GM12878 (cell line): ENCODE results near the gene TEX22. TPM values are rescaled to one million over a fixed set of nuclear protein-coding genes. Genes with fewer than 3 reads are reported as not detected.

Experiments
- ATAC-seq: fragments of 200-7000 bp; cut with Tn5 transposase; 3 replicates; pipeline ENCODE4 v1.9.1; 2020; ENCODE audit warnings: mild to moderate bottlenecking, moderate library complexity
- BruUV-seq: library from RNA; stranded (reverse); fragments of 400-500 nt; replicated peaks from 2 replicates; lab custom pipeline; 2021; lab: Mats Ljungman, UMichigan
- CTCF ChIA-PET: fragments of 300-600 bp; sonication (Branson Sonifier 250); formaldehyde crosslinking; extraction: SDS; loops from one replicate; lab custom pipeline; 2021; ENCODE audit warnings: inconsistent platforms; lab: Yijun Ruan, JAX
- POLR2A ChIA-PET: fragments of 350-600 bp; formaldehyde crosslinking; extraction: SDS; loops from one replicate; lab custom pipeline; 2021; ENCODE audit warnings: inconsistent platforms; lab: Charles Lee
- RAD21 ChIA-PET: fragments of 300-600 bp; sonication (Branson Sonifier 250); formaldehyde crosslinking; loops from one replicate; lab custom pipeline; 2023; ENCODE audit warnings: antibody characterized with exemption; ENCODE audit not compliant: unreplicated experiment; lab: Charles Lee
- SMC1A ChIA-PET: fragments of 300-600 bp; sonication (Branson Sonifier 250); formaldehyde crosslinking; loops from one replicate; lab custom pipeline; 2023; ENCODE audit not compliant: unreplicated experiment, uncharacterized antibody; lab: Charles Lee
- DNase-seq: peaks from one replicate; pipeline ENCODE4 v3.0.0-alpha.2; 2011; ENCODE audit warnings: low read depth, low spot score
- FAIRE-seq: peaks from 3 replicates; lab custom pipeline; 2011; peaks lifted over from hg19 to GRCh38; lab: Jason Lieb, UNC
- H2AFZ ChIP-seq: 2 replicates; pipeline ENCODE4 v1.6.0; 2011; ENCODE audit warnings: low read depth, low read length, control low read depth; ENCODE audit not compliant: control insufficient read depth
- H3K27ac ChIP-seq: 2 replicates; pipeline ENCODE4 v1.5.1; 2011; ENCODE audit warnings: control low read depth; ENCODE audit not compliant: control insufficient read depth, insufficient read depth
- H3K27me3 ChIP-seq, 2 experiments: replicated peaks in 1 of 2; 2 replicates each; pipeline versions ENCODE4 v1.6.0 to v1.6.1; 2011; ENCODE audit warnings: low read length in 1 of 2; ENCODE audit not compliant: control insufficient read depth in 2 of 2, insufficient read depth in 2 of 2
- H3K36me3 ChIP-seq, 2 experiments: 2 replicates each; pipeline ENCODE4 v1.5.1; 2011; ENCODE audit warnings: low read length in 1 of 2; ENCODE audit not compliant: control insufficient read depth in 2 of 2, insufficient read depth in 2 of 2
- H3K4me1 ChIP-seq: 2 replicates; pipeline ENCODE4 v1.6.1; 2011; ENCODE audit warnings: mild to moderate bottlenecking, low read length, moderate library complexity, mixed read lengths; ENCODE audit not compliant: control insufficient read depth, insufficient read depth
- H3K4me2 ChIP-seq: 2 replicates; pipeline ENCODE4 v1.6.0; 2011; ENCODE audit warnings: control low read depth; ENCODE audit not compliant: control insufficient read depth, insufficient read depth
- H3K4me3 ChIP-seq: fragments of 200-600 bp; sonication (generic); 2 replicates; pipeline ENCODE4 v1.5.1; 2016
- H3K79me2 ChIP-seq: 2 replicates; pipeline ENCODE4 v1.6.0; 2011; ENCODE audit warnings: low read length; ENCODE audit not compliant: control insufficient read depth, insufficient read depth
- H3K9ac ChIP-seq: 2 replicates; pipeline ENCODE4 v1.8.0; 2011; ENCODE audit warnings: low read length, control low read depth, mixed read lengths; ENCODE audit not compliant: control insufficient read depth, insufficient read depth
- H3K9me3 ChIP-seq: replicated peaks from 3 replicates; pipeline ENCODE4 v1.5.1; 2011; ENCODE audit warnings: mild to moderate bottlenecking, low read length; ENCODE audit not compliant: control insufficient read depth, insufficient read depth
- H4K20me1 ChIP-seq: 2 replicates; pipeline ENCODE4 v1.6.0; 2011; ENCODE audit not compliant: control insufficient read depth, insufficient read depth
- CBFB ChIP-seq: IDR thresholded peaks from 2 replicates; pipeline ENCODE4 v1.6.1; 2016; ENCODE audit warnings: antibody characterized with exemption, low read depth
- CREB1 ChIP-seq: IDR thresholded peaks from 2 replicates; pipeline ENCODE4 v1.6.1; 2012; ENCODE audit warnings: low read depth, mild to moderate bottlenecking, inconsistent platforms
- IRF4 ChIP-seq: IDR thresholded peaks from 2 replicates; pipeline ENCODE4 v1.6.1; 2011; ENCODE audit warnings: low read depth, low read length
- JUNB ChIP-seq: IDR thresholded peaks from 2 replicates; pipeline ENCODE4 v1.6.1; 2016; ENCODE audit warnings: antibody characterized with exemption, mild to moderate bottlenecking
- NFYA ChIP-seq: IDR thresholded peaks from 2 replicates; pipeline ENCODE4 v1.6.1; 2011; ENCODE audit warnings: low read depth, mild to moderate bottlenecking, low read length, improper control_type of control experiment, borderline replicate concordance
- ZBED1 ChIP-seq: IDR thresholded peaks from 2 replicates; pipeline ENCODE4 v1.6.1; 2016; ENCODE audit warnings: borderline replicate concordance
- WGBS: methylation state at CpG from one replicate; pipeline ENCODE4 v1.1.6; 2016; ENCODE audit warnings: low lambda C conversion rate; ENCODE audit not compliant: insufficient replicate concordance, insufficient coverage; ENCODE audit errors: missing lambda C conversion rate; 5-methylcytosine and 5-hydroxymethylcytosine counted together
- in situ Hi-C: fragments of 300-500 bp; cut with MboI; formaldehyde crosslinking; loops from 9 replicates; pipeline ENCODE4 v1.14.3; 2018; ENCODE audit warnings: mixed read lengths
- intact Hi-C: fragments of 100-400 bp; cut with micrococcal nuclease; formaldehyde crosslinking; loops from one replicate; pipeline ENCODE4 v1.14.2; 2022; ENCODE audit not compliant: unreplicated experiment
- polyA plus RNA-seq, 11 experiments: library from polyadenylated mRNA; depleted of rRNA in 4 of 11; unstranded in 6 of 11; stranded (reverse) in 5 of 11; fragments of >200 nt; fragmentation: Nextera tagmentation in 4 of 11; fragmentation: Illumina TruSeq in 1 of 11; extraction: Ambion mirVana in 4 of 11; extraction: Trizol in 1 of 11; gene quantifications; 1 replicate in 1 of 11; 2 replicates in 10 of 11; pipeline versions ENCODE4 v1.2.1 to v1.2.3, GENCODE V29; 2011 to 2016; ENCODE audit warnings: inconsistent platforms in 2 of 11, missing spikeins in 2 of 11, low read depth in 1 of 11
- total RNA-seq, 4 experiments: library from RNA; depleted of rRNA in 3 of 4; stranded (reverse); fragments of >200 nt in 3 of 4; fragmentation: Illumina TruSeq in 1 of 4; extraction: Trizol in 1 of 4; gene quantifications; 2 replicates each; pipeline versions ENCODE4 v1.2.1 to v1.2.3, GENCODE V29; 2013 to 2021
- TF ChIP-seq, protein P1 (sequence below): IDR thresholded peaks from 2 replicates; pipeline ENCODE4 v1.6.1; 2011; ENCODE audit warnings: low read depth, low read length, improper control_type of control experiment, borderline replicate concordance

The TEX22 gene
- total and polyA plus RNA-seq, 10 of the 15 experiments (the other 5 are each of a cell fraction or from before 2014, with no cell fraction given): 0.02 to 4.0 (median 0.63) TPM; not detected in 1

DNA sequence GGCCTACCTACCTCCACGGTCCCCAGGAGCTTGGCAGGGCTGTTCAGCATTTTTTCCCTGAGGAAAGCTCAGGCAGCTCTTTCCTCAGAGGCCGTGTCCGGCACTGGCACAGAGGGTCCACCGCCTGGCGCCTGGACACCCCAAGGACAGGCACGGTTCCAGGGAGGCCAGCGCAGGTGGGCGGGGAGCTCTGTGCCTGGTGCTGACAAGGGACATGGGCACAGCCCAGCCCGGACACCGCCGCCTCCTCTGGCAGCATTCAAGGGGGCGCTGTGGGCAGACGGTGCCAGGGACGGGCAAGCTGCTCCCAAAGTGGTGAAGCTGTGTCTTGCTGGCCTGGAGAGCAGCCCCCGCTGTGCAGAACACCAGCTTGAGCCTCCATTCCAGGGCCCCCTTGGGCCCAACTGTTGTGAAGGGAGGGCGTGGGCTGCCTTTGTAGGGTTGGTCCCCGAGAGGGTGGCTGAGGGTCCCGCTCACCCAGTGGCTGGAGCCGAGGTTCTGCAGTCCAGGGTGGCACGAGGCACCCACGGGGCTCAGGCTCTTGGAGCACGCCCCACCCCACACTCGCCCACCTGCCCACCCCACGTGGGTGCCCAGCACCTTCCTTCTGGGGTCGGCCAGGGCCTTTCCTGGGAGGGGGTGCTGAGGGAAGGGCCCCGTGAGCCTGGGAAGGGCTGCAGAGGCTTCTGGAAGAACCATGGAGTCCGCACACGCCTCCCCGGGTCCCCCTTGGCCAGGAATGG is 29.3 kb upstream of the TEX22 start:
- Histone ChIP-seq H3K4me3 (no peak overlapping the region), H2AFZ (no peak overlapping the region), H3K4me1 (no peaks in the 10 kb centered on the region), H3K27me3 (no peaks in the 10 kb centered on the region), H3K9me3 (no peaks in the 10 kb centered on the region), H3K36me3 (peaks cover 0 to 1% of the 10 kb centered on the region in 2 experiments; a peak in 1 of 4 replicates), H3K4me2 (no peak overlapping the region), H3K27ac (no peak overlapping the region), H3K9ac (no peak overlapping the region), H4K20me1 (no peaks in the 10 kb centered on the region; the same call in 1 of the 2 replicates), H3K79me2 (no peaks in the 10 kb centered on the region)
- ChIA-PET CTCF (interaction anchor here (2.1 kb wide), 1 partner anchor 121 kb away, joined by 8 read pairs; no protein-coding TSS in a partner anchor), POLR2A (no interaction called here), SMC1A (no interaction called here), RAD21 (no interaction called here)
- in situ Hi-C loops: no loop called here
- no TSS peak for BruUV-seq
- no peak for DNase-seq
- no peak for TF ChIP-seq CBFB
- no peak for TF ChIP-seq NFYA
- TF ChIP-seq, protein P1, sequence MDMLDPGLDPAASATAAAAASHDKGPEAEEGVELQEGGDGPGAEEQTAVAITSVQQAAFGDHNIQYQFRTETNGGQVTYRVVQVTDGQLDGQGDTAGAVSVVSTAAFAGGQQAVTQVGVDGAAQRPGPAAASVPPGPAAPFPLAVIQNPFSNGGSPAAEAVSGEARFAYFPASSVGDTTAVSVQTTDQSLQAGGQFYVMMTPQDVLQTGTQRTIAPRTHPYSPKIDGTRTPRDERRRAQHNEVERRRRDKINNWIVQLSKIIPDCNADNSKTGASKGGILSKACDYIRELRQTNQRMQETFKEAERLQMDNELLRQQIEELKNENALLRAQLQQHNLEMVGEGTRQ: no peak
- WGBS: 83% methylated on average over 27 of the region's 29 CpGs
- no peak for FAIRE-seq
- ATAC-seq: no peak
- intact Hi-C loops: no loop called here

DNA sequence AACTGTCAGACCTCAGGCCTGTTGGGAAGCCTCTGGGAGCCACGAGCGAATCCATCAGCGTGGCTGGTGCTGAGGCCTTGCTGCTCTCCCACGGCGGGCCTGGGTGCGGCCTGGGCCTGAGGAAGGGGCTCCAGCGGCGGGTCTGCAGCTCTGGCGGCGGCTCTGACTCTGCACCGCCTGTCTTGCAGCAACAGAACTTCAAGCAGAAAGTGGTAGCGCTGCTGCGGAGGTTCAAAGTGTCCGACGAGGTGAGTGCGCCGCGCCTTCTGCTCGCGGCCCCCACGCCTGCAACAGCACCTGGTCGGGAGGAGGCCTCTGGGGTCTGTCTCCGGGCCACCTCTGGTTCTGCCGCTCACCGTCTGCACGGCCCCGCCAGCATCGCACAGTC is 28.7 kb upstream of the TEX22 start:
- ChIA-PET SMC1A (interaction anchor here (0.9 to 3.4 kb wide), 3 partner anchors 28 to 158 kb away, joined by 4 to 11 read pairs (median 6); no protein-coding TSS in a partner anchor), RAD21 (interaction anchor here (1.6 to 2.2 kb wide), 5 partner anchors 65 to 159 kb away, joined by 4 to 29 read pairs (median 9); no protein-coding TSS in a partner anchor), POLR2A (interaction anchor here (0.9 kb wide), 1 partner anchor 120 kb away, joined by 4 read pairs; no protein-coding TSS in a partner anchor), CTCF (interaction anchor here (0.6 to 3.8 kb wide), 9 partner anchors 10 to 163 kb away, joined by 3 to 67 read pairs (median 8); partner anchors contain the start of genes CRIP1 and TEDC1)
- H3K27me3 ChIP-seq: no peaks in the 10 kb centered on the region
- no peaks in the 10 kb centered on the region; the same call in 1 of the 2 replicates for H4K20me1 ChIP-seq
- peaks cover 0 to 1% of the 10 kb centered on the region in 2 experiments; a peak in 1 of 4 replicates for H3K36me3 ChIP-seq
- no peak overlapping the region for H2AFZ ChIP-seq
- in situ Hi-C loops: loop anchor here (5.0 kb wide), 1 partner anchor 118 kb away; the partner anchor contains the start of gene CRIP1
- ATAC-seq (no peak), DNase-seq (no peak), FAIRE-seq (no peak)
- no peak overlapping the region for H3K9ac ChIP-seq
- 92% methylated on average over 27 of the region's 28 CpGs for WGBS
- intact Hi-C loops: loop anchor here (2.0 kb wide), 1 partner anchor 163 kb away; no protein-coding TSS in a partner anchor
- H3K4me3 ChIP-seq: no peak overlapping the region
- no TSS peak for BruUV-seq
- H3K9me3 ChIP-seq: no peaks in the 10 kb centered on the region
- H3K79me2 ChIP-seq: no peaks in the 10 kb centered on the region
- H3K4me2 ChIP-seq: no peak overlapping the region
- no peak overlapping the region for H3K27ac ChIP-seq
- TF ChIP-seq JUNB (no peak), ZBED1 (no peak), IRF4 (no peak), CREB1 (no peak)
- H3K4me1 ChIP-seq: no peaks in the 10 kb centered on the region
